ENCODE data around the gene RNF113B.
A peak's percentile ranks its signal among the peaks of the same experiment; 100 is the strongest.

Gene RNF113B

GRCh38 chr13:98222081-98222554, 45.0 kb upstream of the RNF113B start:
- H3K4me3 ChIP-seq (ENCODE audit: low read length), result no peak overlapping the region
- TF ChIP-seq, protein P1, sequence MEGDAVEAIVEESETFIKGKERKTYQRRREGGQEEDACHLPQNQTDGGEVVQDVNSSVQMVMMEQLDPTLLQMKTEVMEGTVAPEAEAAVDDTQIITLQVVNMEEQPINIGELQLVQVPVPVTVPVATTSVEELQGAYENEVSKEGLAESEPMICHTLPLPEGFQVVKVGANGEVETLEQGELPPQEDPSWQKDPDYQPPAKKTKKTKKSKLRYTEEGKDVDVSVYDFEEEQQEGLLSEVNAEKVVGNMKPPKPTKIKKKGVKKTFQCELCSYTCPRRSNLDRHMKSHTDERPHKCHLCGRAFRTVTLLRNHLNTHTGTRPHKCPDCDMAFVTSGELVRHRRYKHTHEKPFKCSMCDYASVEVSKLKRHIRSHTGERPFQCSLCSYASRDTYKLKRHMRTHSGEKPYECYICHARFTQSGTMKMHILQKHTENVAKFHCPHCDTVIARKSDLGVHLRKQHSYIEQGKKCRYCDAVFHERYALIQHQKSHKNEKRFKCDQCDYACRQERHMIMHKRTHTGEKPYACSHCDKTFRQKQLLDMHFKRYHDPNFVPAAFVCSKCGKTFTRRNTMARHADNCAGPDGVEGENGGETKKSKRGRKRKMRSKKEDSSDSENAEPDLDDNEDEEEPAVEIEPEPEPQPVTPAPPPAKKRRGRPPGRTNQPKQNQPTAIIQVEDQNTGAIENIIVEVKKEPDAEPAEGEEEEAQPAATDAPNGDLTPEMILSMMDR (conservative IDR thresholded peaks at IDR 0.05; ENCODE audit: low read length), result no peak
- peak; percentile 71 for DNase-seq (ENCODE audit: low read depth)

- peak; percentile 43 for DNase-seq (ENCODE audit: low read depth)
- TF ChIP-seq, protein P1 (conservative IDR thresholded peaks at IDR 0.05; ENCODE audit: low read length), result no peak
Observed at GRCh38 chr13:98221234-98221633, 44.2 kb upstream of the RNF113B start.

GRCh38 chr13:98220271-98220791, 43.3 kb upstream of the RNF113B start:
- no peak for DNase-seq (ENCODE audit: low read depth)
- TF ChIP-seq, protein P1 (conservative IDR thresholded peaks at IDR 0.05; ENCODE audit: low read length), result no peak
- no peak overlapping the region for H3K4me3 ChIP-seq (ENCODE audit: low read length)

More at GRCh38 chr13:98221234-98221633, 44.2 kb upstream of the RNF113B start:
- no peak overlapping the region for H3K4me3 ChIP-seq (ENCODE audit: low read length)

GRCh38 chr13:98219685-98220084, 42.6 kb upstream of the RNF113B start:
- DNase-seq (ENCODE audit: low read depth), result no peak
- TF ChIP-seq, protein P1 (conservative IDR thresholded peaks at IDR 0.05; ENCODE audit: low read length), result no peak
- H3K4me3 ChIP-seq (ENCODE audit: low read length), result no peak overlapping the region

GRCh38 chr13:98217597-98217996, 40.5 kb upstream of the RNF113B start:
- TF ChIP-seq, protein P1 (conservative IDR thresholded peaks at IDR 0.05; ENCODE audit: low read length), result no peak
- H3K4me3 ChIP-seq (ENCODE audit: low read length), result no peak overlapping the region
- DNase-seq (ENCODE audit: low read depth), result no peak

DNA sequence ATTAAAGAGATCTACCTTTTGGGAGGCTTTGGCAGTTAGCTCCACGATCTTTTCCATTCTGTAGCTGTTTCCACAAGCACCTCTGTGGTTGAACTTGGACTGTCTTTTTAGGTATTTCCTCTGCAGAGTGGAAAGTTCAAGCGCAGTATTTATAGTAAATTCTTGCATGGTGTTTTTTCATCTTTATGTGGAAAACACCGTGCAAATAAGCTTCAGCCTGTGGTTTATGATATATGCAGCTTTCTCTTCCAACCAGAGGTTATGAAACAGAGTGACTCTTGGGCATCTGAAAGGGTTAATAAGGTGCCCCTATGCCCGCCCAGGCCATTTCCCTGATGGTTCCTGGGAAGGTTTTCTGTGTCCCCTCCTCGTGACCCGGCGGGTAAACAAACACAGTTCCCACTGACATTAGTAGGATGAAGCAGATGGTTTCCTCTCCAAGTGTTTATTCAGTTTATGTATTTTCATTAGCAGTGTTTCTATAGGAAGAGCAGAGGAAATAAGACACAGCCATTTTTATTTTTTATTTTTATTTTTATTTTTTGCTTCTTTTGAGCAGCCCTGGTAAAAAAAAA, 39.7 kb upstream of the RNF113B start:
- TF ChIP-seq, protein P1 (conservative IDR thresholded peaks at IDR 0.05; ENCODE audit: low read length), result no peak
- H3K4me3 ChIP-seq (ENCODE audit: low read length), result no peak overlapping the region
- no peak for DNase-seq (ENCODE audit: low read depth)

- no peak overlapping the region for H3K4me3 ChIP-seq (ENCODE audit: low read length)
- TF ChIP-seq, protein P1 (conservative IDR thresholded peaks at IDR 0.05; ENCODE audit: low read length), result no peak
- peak; percentile 83 for DNase-seq (ENCODE audit: low read depth)
Observed at GRCh38 chr13:98216135-98216565, 39.1 kb upstream of the RNF113B start.

Measured in AG10803 (cell line).